ENCODE measurements around the gene FBXO47. TPM values are rescaled to one million over a fixed set of nuclear protein-coding genes. Genes with fewer than 3 reads are reported as not detected.
"Not testable (repeated sequence)": the region's sequence is repeated elsewhere in the genome, so short reads cannot be mapped to it uniquely, and the experiment has no call there.

FBXO47 gene
- total RNA-seq, 1 donor = not detected

DNA sequence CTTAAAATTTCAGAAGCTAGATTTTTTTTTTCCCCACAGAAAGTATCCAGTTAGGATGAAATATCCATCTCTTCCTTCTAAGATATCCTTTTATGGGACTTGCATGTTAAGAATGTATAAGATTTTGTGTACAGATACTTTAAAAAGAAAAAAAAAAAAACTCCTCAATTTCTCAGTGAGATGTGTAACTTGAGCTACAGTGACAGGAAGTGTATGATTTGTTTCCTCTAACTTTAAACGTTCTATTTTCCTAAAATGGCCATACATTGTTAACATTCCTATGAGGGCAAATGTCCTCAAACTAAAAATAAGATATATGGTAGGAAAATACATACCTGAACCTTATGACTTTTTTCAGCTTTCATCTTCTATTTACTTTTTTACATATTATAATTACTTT is 8.9 kb downstream of the FBXO47 start:
- Histone ChIP-seq H3K27me3 (ENCODE audit: insufficient read depth, low read length) (no peaks in the 10 kb centered on the region), H3K4me1 (ENCODE audit: insufficient read depth, low read length) (peaks cover 4% of the 10 kb centered on the region), H3K4me3 (ENCODE audit: low read length) (no peak overlapping the region)

DNA sequence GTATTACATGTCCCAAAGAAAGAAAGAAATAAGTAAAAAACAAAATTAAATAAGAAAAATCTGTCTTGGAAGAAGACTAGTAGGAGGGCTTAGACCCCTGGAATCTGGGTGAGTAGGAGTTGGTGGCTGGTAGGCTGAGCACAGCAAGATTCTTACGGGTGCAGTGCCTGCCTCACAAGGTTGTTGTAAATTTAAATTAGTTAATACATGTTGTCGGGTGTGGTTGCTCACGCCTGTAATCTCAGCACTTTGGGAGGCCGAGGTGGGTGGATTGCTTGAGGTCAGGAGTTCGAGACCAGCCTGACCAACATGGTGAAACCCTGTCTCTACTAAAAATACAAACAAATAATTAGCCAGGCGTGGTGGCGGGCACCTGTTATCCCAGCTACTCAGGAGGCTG is 13.4 kb downstream of the FBXO47 start:
- not testable (repeated sequence) for H3K9me3 ChIP-seq (ENCODE audit: low read depth, low read length); H3K27me3 ChIP-seq (ENCODE audit: insufficient read depth, low read length); H3K4me3 ChIP-seq (ENCODE audit: low read length); H3K4me1 ChIP-seq (ENCODE audit: insufficient read depth, low read length)

More for the DNA sequence above, 8.9 kb downstream of the FBXO47 start:
- H3K9me3 ChIP-seq (ENCODE audit: low read depth, low read length) = no peaks in the 10 kb centered on the region

DNA sequence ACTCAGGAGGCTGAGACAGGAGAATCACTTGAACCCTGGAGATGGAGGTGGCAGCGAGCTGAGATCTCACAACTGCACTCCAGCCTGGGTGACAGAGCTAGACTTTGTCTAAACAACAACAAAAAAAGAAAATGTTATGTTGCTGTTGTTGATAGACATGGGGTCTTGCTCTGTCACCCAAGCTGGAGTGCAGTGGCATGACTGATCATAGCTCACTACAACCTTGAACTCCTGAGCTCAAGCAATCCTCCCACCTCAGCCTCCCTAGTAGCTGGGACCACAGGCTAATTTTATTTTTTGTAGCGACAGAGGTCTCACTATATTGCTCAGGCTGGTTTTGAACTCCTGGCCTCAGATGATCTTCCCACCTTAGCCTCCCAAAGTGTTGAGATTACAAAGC is 20.0 kb downstream of the FBXO47 start:
- Histone ChIP-seq H3K9me3 (ENCODE audit: low read depth, low read length) (no peaks in the 10 kb centered on the region), H3K4me3 (ENCODE audit: low read length) (no peak overlapping the region), H3K27me3 (ENCODE audit: insufficient read depth, low read length) (no peaks in the 10 kb centered on the region), H3K4me1 (ENCODE audit: insufficient read depth, low read length) (no peaks in the 10 kb centered on the region)

GRCh38 chr17:38943607-38944006 is 23.6 kb downstream of the FBXO47 start:
- no peaks in the 10 kb centered on the region for H3K9me3 ChIP-seq (ENCODE audit: low read depth, low read length)
- peaks cover 1% of the 10 kb centered on the region for H3K27me3 ChIP-seq (ENCODE audit: insufficient read depth, low read length)
- no peak overlapping the region for H3K4me3 ChIP-seq (ENCODE audit: low read length)

GRCh38 chr17:38942696-38943334 is 24.4 kb downstream of the FBXO47 start:
- Histone ChIP-seq H3K9me3 (ENCODE audit: low read depth, low read length) (no peaks in the 10 kb centered on the region), H3K27me3 (ENCODE audit: insufficient read depth, low read length) (peaks cover 2% of the 10 kb centered on the region), H3K4me3 (ENCODE audit: low read length) (no peak overlapping the region), H3K4me1 (ENCODE audit: insufficient read depth, low read length) (no peaks in the 10 kb centered on the region)

More at GRCh38 chr17:38943607-38944006, 23.6 kb downstream of the FBXO47 start:
- no peaks in the 10 kb centered on the region for H3K4me1 ChIP-seq (ENCODE audit: insufficient read depth, low read length)

- no peak overlapping the region for H3K4me3 ChIP-seq (ENCODE audit: low read length)
- H3K27me3 ChIP-seq (ENCODE audit: insufficient read depth, low read length) = peaks cover 2% of the 10 kb centered on the region
- H3K9me3 ChIP-seq (ENCODE audit: low read depth, low read length) = no peaks in the 10 kb centered on the region
- no peaks in the 10 kb centered on the region for H3K4me1 ChIP-seq (ENCODE audit: insufficient read depth, low read length)
Observed at GRCh38 chr17:38940404-38940803, 26.8 kb downstream of the FBXO47 start.

DNA sequence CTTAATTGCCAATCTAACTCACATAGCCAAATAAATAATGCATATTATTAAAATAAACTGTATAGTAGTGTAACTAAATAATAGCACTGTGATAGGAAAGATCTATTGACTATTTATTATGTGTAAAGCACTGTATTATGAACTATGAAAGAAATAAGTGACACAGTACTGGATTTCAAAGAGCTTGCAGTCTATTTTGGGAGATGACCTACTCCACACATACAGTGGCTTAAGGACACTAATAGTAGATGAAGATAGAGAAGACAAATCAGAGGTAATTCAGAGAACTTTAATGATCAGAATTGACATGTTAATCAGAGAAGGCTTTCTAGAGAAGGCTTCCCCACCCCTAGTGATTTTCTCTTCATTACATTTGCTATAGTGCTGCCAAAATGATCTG is 27.2 kb downstream of the FBXO47 start:
- no peaks in the 10 kb centered on the region for H3K9me3 ChIP-seq (ENCODE audit: low read depth, low read length)
- no peaks in the 10 kb centered on the region for H3K4me1 ChIP-seq (ENCODE audit: insufficient read depth, low read length)
- no peak overlapping the region for H3K4me3 ChIP-seq (ENCODE audit: low read length)
- H3K27me3 ChIP-seq (ENCODE audit: insufficient read depth, low read length) = peaks cover 2% of the 10 kb centered on the region

GRCh38 chr17:38933962-38934361 is 33.2 kb downstream of the FBXO47 start:
- not testable (repeated sequence) for H3K4me3 ChIP-seq (ENCODE audit: low read length); H3K9me3 ChIP-seq (ENCODE audit: low read depth, low read length); H3K27me3 ChIP-seq (ENCODE audit: insufficient read depth, low read length); H3K4me1 ChIP-seq (ENCODE audit: insufficient read depth, low read length)

DNA sequence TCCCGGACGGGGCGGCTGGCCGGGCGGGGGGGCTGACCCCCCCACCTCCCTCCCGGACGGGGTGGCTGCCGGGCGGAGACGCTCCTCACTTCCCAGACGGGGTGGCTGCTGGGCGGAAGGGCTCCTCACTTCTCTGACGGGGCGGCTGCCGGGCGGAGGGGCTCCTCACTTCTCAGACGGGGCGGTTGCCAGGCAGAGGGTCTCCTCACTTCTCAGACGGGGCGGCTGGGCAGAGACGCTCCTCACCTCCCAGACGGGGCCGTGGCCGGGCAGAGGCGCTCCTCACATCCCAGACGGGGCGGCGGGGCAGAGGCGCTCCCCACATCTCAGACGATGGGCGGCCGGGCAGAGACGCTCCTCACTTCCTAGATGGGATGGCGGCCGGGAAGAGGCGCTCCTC is 36.4 kb downstream of the FBXO47 start:
- not testable (repeated sequence) for H3K27me3 ChIP-seq (ENCODE audit: insufficient read depth, low read length); H3K9me3 ChIP-seq (ENCODE audit: low read depth, low read length); H3K4me3 ChIP-seq (ENCODE audit: low read length)
- H3K4me1 ChIP-seq (ENCODE audit: insufficient read depth, low read length) = peaks cover 16% of the 10 kb centered on the region

DNA sequence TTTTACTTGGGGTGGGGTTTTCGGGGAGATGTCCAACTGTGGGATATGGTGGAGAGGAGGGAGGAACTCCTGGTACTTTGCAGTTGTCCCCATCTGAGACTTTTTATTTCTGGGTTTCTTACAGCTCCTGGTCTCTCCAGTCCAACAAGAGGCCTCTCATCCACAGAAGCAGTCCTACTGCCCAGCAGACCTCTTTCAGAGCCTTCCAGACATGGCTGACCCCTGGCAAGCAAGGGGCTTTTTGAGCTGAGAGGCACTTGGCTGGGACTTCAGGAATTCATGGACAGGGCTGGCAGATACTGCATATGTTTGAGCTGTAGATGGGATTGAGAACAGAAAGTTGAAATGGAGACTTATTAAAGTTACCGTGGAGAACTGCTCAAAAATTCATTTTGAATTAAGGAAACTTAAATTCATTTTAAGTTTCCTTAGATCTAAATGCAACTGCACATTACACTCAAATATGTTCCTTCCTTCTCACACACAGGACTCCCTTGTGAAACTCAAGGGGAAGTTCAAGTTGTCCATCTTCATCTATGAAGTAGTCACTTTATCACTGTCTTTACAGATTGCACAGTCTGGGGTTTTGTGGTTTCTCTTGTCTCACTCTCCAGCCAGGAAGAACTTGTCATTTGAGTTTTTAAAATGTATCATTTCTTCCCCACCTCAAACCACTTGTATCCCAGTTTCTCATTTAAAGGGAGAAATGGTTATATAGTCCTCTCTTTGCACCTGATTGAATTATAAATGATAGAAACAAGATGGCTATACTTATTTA is 40.7 kb downstream of the FBXO47 start:
- H3K4me3 ChIP-seq (ENCODE audit: low read length) = no peak overlapping the region
- no peaks in the 10 kb centered on the region for H3K9me3 ChIP-seq (ENCODE audit: low read depth, low read length)
- no peaks in the 10 kb centered on the region for H3K27me3 ChIP-seq (ENCODE audit: insufficient read depth, low read length)

GRCh38 chr17:38925263-38925995 is 41.8 kb downstream of the FBXO47 start, which contains the start of gene LASP1NB:
LASP1NB (plus strand) TSS chr17:38925614.
- H3K4me3 ChIP-seq (ENCODE audit: low read length) = no peak within 1 kb of the TSS
- H3K27me3 ChIP-seq (ENCODE audit: insufficient read depth, low read length) = no peaks in the 10 kb centered on the region
- H3K4me1 ChIP-seq (ENCODE audit: insufficient read depth, low read length) = peaks cover 43% of the 10 kb centered on the region
- no peaks in the 10 kb centered on the region for H3K9me3 ChIP-seq (ENCODE audit: low read depth, low read length)

More for the DNA sequence above, 40.7 kb downstream of the FBXO47 start:
- peaks cover 33% of the 10 kb centered on the region for H3K4me1 ChIP-seq (ENCODE audit: insufficient read depth, low read length)

DNA sequence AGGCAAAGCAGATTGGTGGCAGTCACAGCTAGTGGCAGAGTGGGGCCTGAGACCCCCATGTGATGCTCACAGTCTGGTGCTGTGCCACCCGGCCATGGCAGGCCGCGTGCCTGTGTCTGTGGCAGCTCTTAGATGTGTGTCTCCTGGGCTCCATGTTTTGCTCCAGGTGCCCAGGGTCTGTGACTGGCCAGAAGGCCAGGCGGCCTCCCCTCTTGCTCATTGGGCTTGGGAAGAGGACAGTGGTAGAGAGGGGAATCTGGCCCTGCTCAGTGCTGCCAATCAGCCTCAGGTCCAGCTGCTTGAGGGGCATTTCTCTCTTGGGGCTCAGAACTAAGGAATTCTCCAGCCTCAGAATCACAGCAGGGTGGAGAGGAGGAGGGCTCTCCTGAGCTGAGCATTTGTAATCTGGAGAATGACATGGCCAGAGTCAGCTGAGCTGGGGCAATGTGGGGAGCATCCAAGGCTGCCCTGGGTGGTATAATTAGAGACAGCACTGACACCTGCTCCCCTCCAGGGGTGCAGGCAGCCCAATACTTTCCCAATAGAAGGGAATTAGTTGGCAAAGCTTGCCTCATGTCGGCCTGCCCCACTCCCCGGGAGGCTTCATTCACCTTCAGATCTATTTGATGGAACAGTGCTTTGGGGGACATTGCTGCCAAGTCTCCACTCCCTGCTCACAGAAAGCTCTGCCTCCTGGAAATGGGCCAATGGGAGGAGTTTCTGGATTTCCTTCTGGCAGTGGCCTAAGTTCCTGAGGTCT is 44.5 kb downstream of the FBXO47 start:
- H3K27me3 ChIP-seq (ENCODE audit: insufficient read depth, low read length) = no peaks in the 10 kb centered on the region
- no peak overlapping the region for H3K4me3 ChIP-seq (ENCODE audit: low read length)
- H3K9me3 ChIP-seq (ENCODE audit: low read depth, low read length) = no peaks in the 10 kb centered on the region
- peaks cover 43% of the 10 kb centered on the region for H3K4me1 ChIP-seq (ENCODE audit: insufficient read depth, low read length)

DNA sequence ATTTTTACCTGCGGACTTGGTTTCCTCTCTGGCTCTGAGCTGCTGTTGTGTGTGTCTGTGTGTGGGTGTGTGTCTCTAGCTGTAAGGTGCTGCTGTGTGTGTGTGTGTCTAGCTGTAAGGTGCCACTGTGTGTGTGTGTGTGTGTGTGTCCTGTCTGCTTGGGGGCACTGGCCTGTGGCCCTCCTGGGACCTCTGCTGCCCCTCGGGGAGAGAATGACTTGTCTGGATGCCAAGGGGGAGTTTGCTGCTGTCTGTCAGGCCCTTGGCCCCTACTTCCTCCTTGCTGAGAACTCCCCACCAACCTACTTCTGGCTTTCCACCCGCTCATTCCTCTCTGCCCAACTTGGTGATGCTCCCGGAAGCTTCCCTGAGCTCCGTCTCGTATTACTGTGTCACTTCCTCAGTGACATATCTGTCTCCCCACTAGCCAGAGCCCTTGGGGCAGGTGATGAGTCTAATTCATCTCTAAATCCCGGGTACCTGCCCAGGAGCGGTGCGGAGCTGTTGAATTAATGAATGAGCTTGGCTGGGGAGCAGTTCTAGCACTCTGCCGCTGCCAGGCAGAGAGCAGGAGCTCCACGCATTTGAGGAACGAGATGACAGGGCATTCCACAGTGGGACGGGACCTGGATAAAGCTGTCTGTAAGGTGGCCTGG is 45.3 kb downstream of the FBXO47 start:
- H3K4me1 ChIP-seq (ENCODE audit: insufficient read depth, low read length) = peaks cover 37% of the 10 kb centered on the region
- H3K27me3 ChIP-seq (ENCODE audit: insufficient read depth, low read length) = no peaks in the 10 kb centered on the region
- no peak overlapping the region for H3K4me3 ChIP-seq (ENCODE audit: low read length)
- H3K9me3 ChIP-seq (ENCODE audit: low read depth, low read length) = no peaks in the 10 kb centered on the region

Measured in mononuclear cell (primary cell).